ENCODE measurements around the gene ACSM2B. TPM values are rescaled to one million over a fixed set of nuclear protein-coding genes. Genes with fewer than 3 reads are reported as not detected.
"Not testable (repeated sequence)": the region's sequence is repeated elsewhere in the genome, so short reads cannot be mapped to it uniquely, and the experiment has no call there.

Gene ACSM2B
- polyA plus RNA-seq, 3 donors, result 0.16 to 0.34 (median 0.22) TPM

- WGBS, 3 donors, result 85 to 92% (median 92%) methylated on average over 1 of the region's 1 CpG
Observed at GRCh38 chr16:20546951-20547350, 29.2 kb downstream of the ACSM2B start.

GRCh38 chr16:20546278-20546853 is 29.8 kb downstream of the ACSM2B start:
- not testable (repeated sequence) for H3K27ac ChIP-seq (ENCODE audit: low read depth, low read length)
- WGBS, 3 donors, result 41 to 65% (median 54%) methylated on average over 4 to 5 of the region's 5 CpGs

More at GRCh38 chr16:20546951-20547350, 29.2 kb downstream of the ACSM2B start:
- not testable (repeated sequence) for H3K27ac ChIP-seq (ENCODE audit: low read depth, low read length)

- H3K27ac ChIP-seq (ENCODE audit: low read depth, low read length), result not testable (repeated sequence)
- 61 to 78% (median 66%) methylated on average over 5 of the region's 5 CpGs for WGBS, 3 donors
Observed at GRCh38 chr16:20540603-20541316, 35.4 kb downstream of the ACSM2B start.

GRCh38 chr16:20538687-20539086 is 37.5 kb downstream of the ACSM2B start:
- whole genome bisulfite sequencing, 3 donors, result 36 to 65% (median 38%) methylated on average over 5 of the region's 5 CpGs
- H3K27ac ChIP-seq (ENCODE audit: low read depth, low read length), result no peak overlapping the region

GRCh38 chr16:20538181-20538580 is 38.0 kb downstream of the ACSM2B start:
- no peak overlapping the region for H3K27ac ChIP-seq (ENCODE audit: low read depth, low read length)
- WGBS, 3 donors, result 0 to 38% (median 0%) methylated on average over 1 of the region's 1 CpG

- WGBS, 3 donors, result 60 to 88% (median 76%) methylated on average over 1 of the region's 1 CpG
- not testable (repeated sequence) for H3K27ac ChIP-seq (ENCODE audit: low read depth, low read length)
Observed at GRCh38 chr16:20536669-20537068, 39.5 kb downstream of the ACSM2B start.

- WGBS, 3 donors, result no CpG with 5 or more reads among the region's 3 CpGs
- not testable (repeated sequence) for H3K27ac ChIP-seq (ENCODE audit: low read depth, low read length)
Observed at GRCh38 chr16:20532284-20532792, 43.8 kb downstream of the ACSM2B start.

GRCh38 chr16:20531795-20532194 is 44.4 kb downstream of the ACSM2B start:
- no CpG with 5 or more reads among the region's 13 CpGs for WGBS, 3 donors
- not testable (repeated sequence) for H3K27ac ChIP-seq (ENCODE audit: low read depth, low read length)

GRCh38 chr16:20520103-20520502 is 56.1 kb downstream of the ACSM2B start:
- WGBS, 3 donors, result 85 to 94% (median 90%) methylated on average over 1 of the region's 1 CpG
- H3K27ac ChIP-seq (ENCODE audit: low read depth, low read length), result no peak overlapping the region

GRCh38 chr16:20519231-20519630 is 56.9 kb downstream of the ACSM2B start:
- 49 to 70% (median 62%) methylated on average over 3 of the region's 3 CpGs for WGBS, 3 donors

GRCh38 chr16:20517149-20517548 is 59.0 kb downstream of the ACSM2B start:
- WGBS, 3 donors, result 61 to 70% (median 62%) methylated on average over 3 of the region's 3 CpGs
- no peak overlapping the region for H3K27ac ChIP-seq (ENCODE audit: low read depth, low read length)

More at GRCh38 chr16:20519231-20519630, 56.9 kb downstream of the ACSM2B start:
- no peak overlapping the region for H3K27ac ChIP-seq (ENCODE audit: low read depth, low read length)

- H3K27ac ChIP-seq (ENCODE audit: low read depth, low read length), result no peak overlapping the region
Observed at GRCh38 chr16:20515688-20516090, 60.5 kb downstream of the ACSM2B start.

GRCh38 chr16:20510323-20510722 is 65.8 kb downstream of the ACSM2B start:
- WGBS, 3 donors, result 57 to 71% (median 65%) methylated on average over 1 of the region's 1 CpG
- H3K27ac ChIP-seq (ENCODE audit: low read depth, low read length), result no peak overlapping the region

- WGBS, 3 donors, result 61 to 78% (median 75%) methylated on average over 2 of the region's 2 CpGs
- no peak overlapping the region for H3K27ac ChIP-seq (ENCODE audit: low read depth, low read length)
Observed at GRCh38 chr16:20507280-20507679, 68.9 kb downstream of the ACSM2B start.

GRCh38 chr16:20504418-20504817 is 71.7 kb downstream of the ACSM2B start:
- no peak overlapping the region for H3K27ac ChIP-seq (ENCODE audit: low read depth, low read length)
- WGBS, 3 donors, result 71 to 86% (median 83%) methylated on average over 1 of the region's 1 CpG

GRCh38 chr16:20491448-20491847 is 84.7 kb downstream of the ACSM2B start:
- WGBS, 3 donors, result no CpG with 5 or more reads among the region's 11 CpGs
- H3K27ac ChIP-seq (ENCODE audit: low read depth, low read length), result not testable (repeated sequence)

GRCh38 chr16:20490994-20491393 is 85.2 kb downstream of the ACSM2B start:
- WGBS, 3 donors, result no CpG with 5 or more reads among the region's 3 CpGs
- H3K27ac ChIP-seq (ENCODE audit: low read depth, low read length), result not testable (repeated sequence)

Data from adipose tissue (tissue), 3 donors.